Activated CD4-positive, CD25-positive, alpha-beta regulatory T cell treated with anti-CD3 and anti-CD28 coated beads, Interleukin-2, amount 50 U/mL, for 16 hours (primary cell): ENCODE data around the gene TSEN34.

Source experiments
- DNase-seq: peaks from one replicate; pipeline ENCODE4 v3.0.0-alpha.2; 2020; ENCODE audit warnings: low read depth, low spot score

TSEN34 gene

GRCh38 chr19:54191011-54191810 is at the start of gene TSEN34:
TSEN34 (plus strand) TSS chr19:54191308; CDS start chr19:54191365, 57 bp downstream.
- peak; percentile 73 for DNase-seq

GRCh38 chr19:54141356-54141755 is 49.8 kb upstream of the TSEN34 start:
- no peak for DNase-seq

DNA sequence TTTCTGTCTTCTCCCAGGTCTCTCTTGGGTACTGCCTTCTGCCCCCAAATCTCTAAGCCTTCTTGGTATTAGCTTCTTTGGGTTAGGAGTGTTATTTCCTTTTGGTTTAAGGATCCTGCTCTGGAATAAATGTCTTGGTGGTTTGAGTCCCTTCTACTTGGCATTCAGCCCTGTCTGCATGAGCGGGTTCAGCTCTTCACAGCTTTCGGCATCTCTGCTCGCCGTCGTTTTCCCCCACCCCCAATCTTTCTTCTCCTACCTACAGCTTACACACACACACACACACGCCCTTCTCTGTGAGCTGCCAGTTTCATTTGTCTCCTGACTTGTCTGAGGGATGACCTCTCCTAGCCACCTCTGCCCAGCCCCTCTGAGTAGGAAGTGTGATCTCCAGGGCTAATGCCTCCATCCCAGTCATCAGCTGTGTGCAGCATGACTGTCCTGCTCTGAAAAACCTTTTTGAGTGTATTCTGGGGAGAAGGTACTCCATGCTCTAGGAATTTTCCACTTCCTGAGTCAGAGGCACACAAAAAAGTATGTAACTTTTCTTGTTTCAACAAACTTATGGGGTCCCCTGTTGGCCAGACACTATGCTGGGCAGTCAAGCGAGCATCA is 48.8 kb upstream of the TSEN34 start:
- no peak for DNase-seq

- no peak for DNase-seq
These were observed 45.5 kb upstream of the TSEN34 start for GRCh38 chr19:54145541-54146158.

DNA sequence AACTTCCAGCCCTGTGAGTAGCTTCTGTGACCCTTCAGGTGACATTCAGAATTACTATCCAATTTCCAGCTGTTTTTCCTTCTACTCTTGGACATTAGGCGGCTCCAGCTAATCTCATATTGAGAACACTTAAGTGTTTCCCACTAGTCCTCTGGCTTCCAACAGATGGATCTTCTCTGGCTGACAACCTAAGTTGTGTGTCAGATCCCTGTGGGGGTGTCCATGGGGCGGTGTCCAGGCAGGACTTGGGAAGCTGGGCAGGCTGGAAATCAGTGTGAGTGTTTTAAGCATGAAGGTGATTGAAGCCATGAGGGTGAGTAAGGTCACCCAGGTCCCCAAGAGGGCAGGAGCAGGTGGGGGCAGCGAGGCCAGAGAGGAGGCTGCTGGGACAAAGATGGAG is 43.4 kb upstream of the TSEN34 start:
- DNase-seq = no peak

- no peak for DNase-seq
These were observed 43.0 kb upstream of the TSEN34 start for GRCh38 chr19:54148158-54148557.

- DNase-seq = no peak
These were observed 41.9 kb upstream of the TSEN34 start for GRCh38 chr19:54149021-54149812.

GRCh38 chr19:54151362-54152035 is 39.6 kb upstream of the TSEN34 start:
- no peak for DNase-seq

- DNase-seq = no peak
These were observed 38.8 kb upstream of the TSEN34 start for GRCh38 chr19:54152267-54152666.

DNA sequence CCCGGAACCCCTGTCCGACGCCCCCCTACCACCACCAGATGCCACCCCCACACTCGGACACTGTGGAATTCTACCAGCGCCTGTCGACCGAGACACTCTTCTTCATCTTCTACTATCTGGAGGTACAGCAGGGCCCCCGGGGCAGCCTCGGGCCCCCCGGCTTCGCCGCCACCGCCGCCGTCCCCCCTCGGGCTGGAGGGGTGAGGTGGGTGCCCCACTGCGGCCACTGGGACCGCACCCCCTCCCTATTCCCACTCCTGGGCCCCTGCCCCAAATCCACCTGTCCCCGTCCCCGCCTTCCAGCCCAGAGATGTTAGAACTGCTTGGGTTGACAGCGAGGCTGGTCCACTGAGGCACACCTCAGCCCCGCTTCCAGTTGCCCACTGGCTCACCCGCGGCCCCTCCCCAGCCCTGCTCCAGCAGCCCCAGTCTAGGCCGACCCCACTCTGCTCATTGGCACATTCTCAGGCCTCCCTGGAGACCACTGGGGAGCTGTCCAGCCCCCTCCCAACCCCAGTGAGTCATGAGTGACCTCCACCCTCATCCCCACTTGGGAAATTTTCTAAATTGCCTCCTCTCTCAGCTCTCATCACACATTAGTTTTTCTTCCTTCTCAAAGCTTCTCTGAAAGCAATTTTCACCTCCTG is 38.1 kb upstream of the TSEN34 start:
- DNase-seq = no peak

GRCh38 chr19:54153731-54154326 is 37.3 kb upstream of the TSEN34 start:
- DNase-seq = no peak

GRCh38 chr19:54154603-54155345 is 36.3 kb upstream of the TSEN34 start:
- no peak for DNase-seq

GRCh38 chr19:54155694-54156093 is 35.4 kb upstream of the TSEN34 start:
- no peak for DNase-seq

GRCh38 chr19:54156490-54156889 is 34.6 kb upstream of the TSEN34 start:
- DNase-seq = no peak

- DNase-seq = no peak
These were observed 34.2 kb upstream of the TSEN34 start for GRCh38 chr19:54156953-54157352.

GRCh38 chr19:54158812-54159351 is 32.2 kb upstream of the TSEN34 start:
- DNase-seq = no peak

GRCh38 chr19:54159352-54160181 is 31.5 kb upstream of the TSEN34 start, which contains the start of gene LENG1:
LENG1 (minus strand) TSS chr19:54159721; CDS start chr19:54159695, 26 bp downstream.
- peak; percentile 99 for DNase-seq

DNA sequence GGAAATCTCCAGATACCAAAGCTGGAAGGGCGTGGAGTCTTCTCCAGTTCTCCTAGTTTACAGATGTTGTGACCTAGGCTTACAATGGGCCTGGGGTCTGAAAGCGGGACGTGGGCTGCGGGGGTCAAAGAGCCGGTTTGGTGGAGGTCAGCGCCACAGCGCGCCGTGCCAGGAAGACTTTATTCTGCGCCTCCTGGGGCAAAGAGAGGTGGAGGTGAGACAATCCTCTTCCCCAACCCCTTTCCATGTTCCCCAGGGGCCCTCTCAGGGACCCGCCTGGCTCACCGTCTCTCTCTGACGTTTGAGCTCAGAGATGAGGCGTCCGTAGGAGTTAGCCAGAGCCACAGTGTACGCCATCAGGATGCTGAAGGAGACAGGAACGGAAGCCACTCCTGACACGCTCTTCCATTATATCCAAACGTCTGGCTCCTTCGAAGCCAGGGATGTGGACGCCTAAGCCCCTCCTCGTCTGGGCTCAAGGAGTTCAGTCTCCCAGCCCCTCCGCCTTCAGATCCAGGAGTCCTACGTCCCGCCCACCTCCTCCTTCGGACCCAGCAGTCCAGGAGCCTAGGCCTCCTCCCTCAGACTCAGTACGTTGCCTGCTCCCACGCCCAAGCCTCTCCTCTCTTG is 30.8 kb upstream of the TSEN34 start:
- DNase-seq = no peak
